HG03558 (cell line): ENCODE data around the gene KIT.
"Not testable (repeated sequence)": the region's sequence is repeated elsewhere in the genome, so short reads cannot be mapped to it uniquely, and the experiment has no call there.

Source experiments
- ATAC-seq: cut with Tn5 transposase; IDR thresholded peaks from one replicate; pipeline ENCODE4 v1.9.1; 2021; ENCODE audit warnings: moderate number of reproducible peaks; ENCODE audit not compliant: unreplicated experiment; ENCODE audit errors: extremely low read depth

KIT gene

GRCh38 chr4:54657551-54658251, at the start of gene KIT:
KIT (plus strand) TSS chr4:54657957; CDS start chr4:54658015, 58 bp downstream.
- ATAC-seq, result no peak

GRCh38 chr4:54609310-54609709, 48.4 kb upstream of the KIT start:
- no peak for ATAC-seq

GRCh38 chr4:54614149-54614548, 43.6 kb upstream of the KIT start:
- ATAC-seq, result no peak

- ATAC-seq, result no peak
Observed at GRCh38 chr4:54620773-54621172, 37.0 kb upstream of the KIT start.

- ATAC-seq, result no peak
Observed at GRCh38 chr4:54625391-54625790, 32.4 kb upstream of the KIT start.

- ATAC-seq, result no peak
Observed at GRCh38 chr4:54626113-54626512, 31.6 kb upstream of the KIT start.

- no peak for ATAC-seq
Observed at GRCh38 chr4:54632537-54632936, 25.2 kb upstream of the KIT start.

GRCh38 chr4:54633102-54633740, 24.5 kb upstream of the KIT start:
- not testable (repeated sequence) for ATAC-seq

GRCh38 chr4:54635318-54635717, 22.4 kb upstream of the KIT start:
- no peak for ATAC-seq

- no peak for ATAC-seq
Observed at GRCh38 chr4:54637325-54637724, 20.4 kb upstream of the KIT start.

GRCh38 chr4:54641101-54641500, 16.7 kb upstream of the KIT start:
- not testable (repeated sequence) for ATAC-seq

- no peak for ATAC-seq
Observed at GRCh38 chr4:54643172-54643571, 14.6 kb upstream of the KIT start.

- no peak for ATAC-seq
Observed at GRCh38 chr4:54643958-54644751, 13.6 kb upstream of the KIT start.

- ATAC-seq, result no peak
Observed at GRCh38 chr4:54645830-54646229, 11.9 kb upstream of the KIT start.

GRCh38 chr4:54647070-54647469, 10.7 kb upstream of the KIT start:
- no peak for ATAC-seq

GRCh38 chr4:54651050-54651449, 6.7 kb upstream of the KIT start:
- ATAC-seq, result no peak

GRCh38 chr4:54654753-54655152, 3.0 kb upstream of the KIT start:
- ATAC-seq, result no peak

- ATAC-seq, result no peak
Observed at GRCh38 chr4:54657185-54657550, 589 bp upstream of the KIT start.

- ATAC-seq, result no peak
Observed at GRCh38 chr4:54658252-54659093, 716 bp downstream of the KIT start.

GRCh38 chr4:54659313-54659712, 1.6 kb downstream of the KIT start:
- no peak for ATAC-seq
